ENCODE data around the gene LTBP4.
"Not testable (repeated sequence)": the region's sequence is repeated elsewhere in the genome, so short reads cannot be mapped to it uniquely, and the experiment has no call there.

Gene LTBP4

DNA sequence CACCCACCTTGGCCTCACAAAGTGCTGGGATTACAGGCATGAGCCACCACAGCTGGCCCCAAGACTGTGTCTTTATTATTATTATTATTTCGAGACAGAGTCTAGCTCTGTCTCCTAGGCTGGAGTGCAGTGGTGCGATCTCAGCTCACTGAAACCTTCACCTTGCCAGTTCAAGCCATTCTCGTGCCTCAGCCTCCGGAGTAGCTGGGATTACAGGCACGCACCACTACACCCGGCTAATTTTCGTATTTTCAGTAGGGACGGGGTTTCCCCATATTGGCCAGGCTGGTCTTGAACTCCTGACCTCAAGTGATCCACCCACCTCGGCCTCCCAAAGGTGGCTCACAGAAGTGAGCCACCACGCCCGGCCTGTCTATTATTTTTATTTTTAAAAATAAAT is 51.1 kb downstream of the LTBP4 start:
- H3K27ac ChIP-seq (ENCODE audit: insufficient read depth in 1 of 2, low read depth in 1 of 2, low read length in 2 of 2, poor library complexity in 1 of 2, severe bottlenecking in 2 of 2); DNase-seq; POLR2A ChIA-PET; H3K36me3 ChIP-seq (ENCODE audit: control insufficient read depth in 4 of 4, insufficient read depth in 4 of 4, low read length in 3 of 4); H3K27me3 ChIP-seq (replicated peaks in 2 of 5; ENCODE audit: control insufficient read depth in 4 of 5, insufficient read depth in 5 of 5, low read length in 4 of 5); H3K4me1 ChIP-seq (ENCODE audit: control extremely low read depth in 1 of 4, control insufficient read depth in 4 of 4, insufficient read depth in 4 of 4, low read length in 3 of 4); H3K4me3 ChIP-seq (ENCODE audit: control insufficient read depth in 1 of 7, extremely low read depth in 1 of 7, insufficient read depth in 4 of 7, low read depth in 2 of 7, low read length in 6 of 7); H3K9me3 ChIP-seq (ENCODE audit: control extremely low read depth in 1 of 5, control insufficient read depth in 4 of 5, insufficient read depth in 2 of 5, low read depth in 1 of 5, low read length in 4 of 5): not testable (repeated sequence)
- CTCF ChIA-PET: interaction anchor here (1.0 to 1.8 kb wide), 2 partner anchors 17 to 65 kb away, joined by 3 to 5 read pairs; no protein-coding TSS in a partner anchor
- 90% methylated on average over 8 of the region's 11 CpGs for WGBS (ENCODE audit: insufficient coverage)

DNA sequence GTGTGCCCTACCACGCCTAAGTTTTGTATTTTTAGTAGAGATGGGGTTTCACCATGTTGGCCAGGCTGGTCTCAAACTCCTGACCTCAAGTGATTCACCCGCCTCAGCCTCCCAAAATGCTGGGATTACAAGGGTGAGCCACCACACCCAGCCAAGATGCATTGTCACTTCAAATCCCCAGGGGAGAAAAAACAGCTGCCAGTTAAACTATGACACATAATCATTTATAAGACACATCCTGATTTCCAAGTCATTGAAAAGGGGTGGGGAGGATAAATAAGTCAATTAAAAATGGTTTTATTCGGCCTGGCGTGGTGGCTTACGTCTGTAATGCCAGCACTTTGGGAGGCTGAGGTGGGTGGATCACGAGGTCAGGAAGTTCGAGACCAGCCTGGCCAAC is 54.5 kb downstream of the LTBP4 start:
- H3K36me3 ChIP-seq (ENCODE audit: control insufficient read depth in 4 of 4, insufficient read depth in 4 of 4, low read length in 3 of 4); DNase-seq; CTCF ChIA-PET; POLR2A ChIA-PET; H3K9me3 ChIP-seq (ENCODE audit: control extremely low read depth in 1 of 5, control insufficient read depth in 4 of 5, insufficient read depth in 2 of 5, low read depth in 1 of 5, low read length in 4 of 5); H3K27ac ChIP-seq (ENCODE audit: insufficient read depth in 1 of 2, low read depth in 1 of 2, low read length in 2 of 2, poor library complexity in 1 of 2, severe bottlenecking in 2 of 2); H3K4me1 ChIP-seq (ENCODE audit: control extremely low read depth in 1 of 4, control insufficient read depth in 4 of 4, insufficient read depth in 4 of 4, low read length in 3 of 4); H3K27me3 ChIP-seq (replicated peaks in 2 of 5; ENCODE audit: control insufficient read depth in 4 of 5, insufficient read depth in 5 of 5, low read length in 4 of 5); H3K4me3 ChIP-seq (ENCODE audit: control insufficient read depth in 1 of 7, extremely low read depth in 1 of 7, insufficient read depth in 4 of 7, low read depth in 2 of 7, low read length in 6 of 7): not testable (repeated sequence)
- WGBS (ENCODE audit: insufficient coverage): 90% methylated on average over 5 of the region's 7 CpGs

DNA sequence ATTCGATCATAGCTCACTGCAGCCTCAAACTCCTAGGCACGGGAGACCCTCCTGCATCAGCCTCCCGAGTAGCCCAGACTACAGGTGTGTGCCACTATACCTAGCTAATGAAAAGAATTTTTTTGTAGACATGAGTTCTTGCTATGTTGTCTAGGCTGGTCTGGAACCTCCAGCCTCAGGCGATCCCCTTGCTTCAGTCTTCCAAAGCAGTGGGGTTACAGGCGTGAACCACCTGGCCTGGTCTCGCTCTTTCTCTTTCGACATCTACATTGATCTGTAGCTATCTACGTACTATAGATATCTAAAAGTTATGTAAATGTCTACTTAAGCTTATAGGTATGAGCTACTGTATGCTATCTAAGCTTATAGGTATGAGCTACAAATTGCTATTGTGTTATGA is 56.9 kb downstream of the LTBP4 start:
- POLR2A ChIA-PET: no interaction called here
- 100% methylated on average over 4 of the region's 8 CpGs for WGBS (ENCODE audit: insufficient coverage)
- no peak for DNase-seq
- Histone ChIP-seq H3K4me1 (ENCODE audit: control extremely low read depth in 1 of 4, control insufficient read depth in 4 of 4, insufficient read depth in 4 of 4, low read length in 3 of 4) (peaks cover 0 to 5% (median 1%) of the 10 kb centered on the region in 4 experiments), H3K9me3 (ENCODE audit: control extremely low read depth in 1 of 5, control insufficient read depth in 4 of 5, insufficient read depth in 2 of 5, low read depth in 1 of 5, low read length in 4 of 5) (no peaks in the 10 kb centered on the region), H3K27me3 (replicated peaks in 2 of 5; ENCODE audit: control insufficient read depth in 4 of 5, insufficient read depth in 5 of 5, low read length in 4 of 5) (peaks cover 0 to 2% (median 0%) of the 10 kb centered on the region in 5 experiments), H3K27ac (ENCODE audit: insufficient read depth in 1 of 2, low read depth in 1 of 2, low read length in 2 of 2, poor library complexity in 1 of 2, severe bottlenecking in 2 of 2) (no peak overlapping the region), H3K36me3 (ENCODE audit: control insufficient read depth in 4 of 4, insufficient read depth in 4 of 4, low read length in 3 of 4) (no peaks in the 10 kb centered on the region), H3K4me3 (ENCODE audit: control insufficient read depth in 1 of 7, extremely low read depth in 1 of 7, insufficient read depth in 4 of 7, low read depth in 2 of 7, low read length in 6 of 7) (no peak overlapping the region)
- CTCF ChIA-PET: interaction anchor here (0.6 to 1.7 kb wide), 2 partner anchors 24 to 139 kb away, joined by 3 to 8 read pairs; no protein-coding TSS in a partner anchor

DNA sequence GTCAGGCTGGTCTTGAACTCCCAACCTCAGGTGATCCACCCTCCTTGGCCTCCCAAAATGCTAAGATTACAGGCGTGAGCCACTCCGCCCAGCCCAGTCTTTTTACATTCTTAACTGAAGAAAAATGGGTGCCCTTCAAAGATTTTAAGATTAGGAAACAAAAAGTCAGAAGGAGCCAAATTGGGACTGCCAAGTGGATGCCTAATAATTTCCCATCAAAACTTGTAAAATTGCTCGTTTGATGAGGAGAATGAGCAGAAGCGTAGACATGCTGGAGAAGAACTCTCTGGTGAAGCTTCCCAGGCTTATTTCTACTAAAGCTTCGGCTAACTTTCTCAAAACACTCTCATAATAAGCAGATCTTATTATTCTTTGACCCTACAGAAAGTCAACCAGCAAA is 57.9 kb downstream of the LTBP4 start:
- CTCF ChIA-PET: no interaction called here
- H3K27ac ChIP-seq (ENCODE audit: insufficient read depth in 1 of 2, low read depth in 1 of 2, low read length in 2 of 2, poor library complexity in 1 of 2, severe bottlenecking in 2 of 2): no peak overlapping the region
- no peaks in the 10 kb centered on the region for H3K9me3 ChIP-seq (ENCODE audit: control extremely low read depth in 1 of 5, control insufficient read depth in 4 of 5, insufficient read depth in 2 of 5, low read depth in 1 of 5, low read length in 4 of 5)
- WGBS (ENCODE audit: insufficient coverage): 98% methylated on average over 4 of the region's 5 CpGs
- no peak overlapping the region for H3K4me3 ChIP-seq (ENCODE audit: control insufficient read depth in 1 of 7, extremely low read depth in 1 of 7, insufficient read depth in 4 of 7, low read depth in 2 of 7, low read length in 6 of 7)
- no peaks in the 10 kb centered on the region for H3K36me3 ChIP-seq (ENCODE audit: control insufficient read depth in 4 of 4, insufficient read depth in 4 of 4, low read length in 3 of 4)
- POLR2A ChIA-PET: no interaction called here
- H3K27me3 ChIP-seq (replicated peaks in 2 of 5; ENCODE audit: control insufficient read depth in 4 of 5, insufficient read depth in 5 of 5, low read length in 4 of 5): peaks cover 0 to 2% (median 0%) of the 10 kb centered on the region in 5 experiments
- peaks cover 0 to 14% (median 11%) of the 10 kb centered on the region in 4 experiments for H3K4me1 ChIP-seq (ENCODE audit: control extremely low read depth in 1 of 4, control insufficient read depth in 4 of 4, insufficient read depth in 4 of 4, low read length in 3 of 4)
- DNase-seq: no peak

DNA sequence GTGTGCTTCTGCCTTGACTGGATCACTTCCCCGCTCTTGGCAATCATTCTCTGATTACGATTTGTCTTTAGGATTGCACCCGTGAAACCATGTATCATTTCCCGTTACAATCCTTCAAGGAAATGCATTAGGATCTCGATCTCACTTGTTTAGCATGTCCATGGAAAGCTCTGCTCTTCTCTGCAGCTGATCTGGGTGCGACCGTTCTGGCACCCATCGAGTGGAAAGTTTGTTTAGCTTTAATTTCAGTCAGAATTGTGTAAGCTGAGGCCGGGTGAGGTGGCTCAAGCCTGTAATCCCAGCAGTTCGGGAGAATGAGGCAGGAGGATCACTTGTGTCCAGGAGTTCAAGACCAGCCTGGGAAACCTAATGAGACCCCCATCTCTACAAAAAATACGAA is 58.4 kb downstream of the LTBP4 start:
- DNase-seq: no peak
- Histone ChIP-seq H3K27ac (ENCODE audit: insufficient read depth in 1 of 2, low read depth in 1 of 2, low read length in 2 of 2, poor library complexity in 1 of 2, severe bottlenecking in 2 of 2) (no peak overlapping the region), H3K4me3 (ENCODE audit: control insufficient read depth in 1 of 7, extremely low read depth in 1 of 7, insufficient read depth in 4 of 7, low read depth in 2 of 7, low read length in 6 of 7) (no peak overlapping the region), H3K9me3 (ENCODE audit: control extremely low read depth in 1 of 5, control insufficient read depth in 4 of 5, insufficient read depth in 2 of 5, low read depth in 1 of 5, low read length in 4 of 5) (no peaks in the 10 kb centered on the region), H3K27me3 (replicated peaks in 2 of 5; ENCODE audit: control insufficient read depth in 4 of 5, insufficient read depth in 5 of 5, low read length in 4 of 5) (peaks cover 0 to 2% (median 0%) of the 10 kb centered on the region in 5 experiments), H3K36me3 (ENCODE audit: control insufficient read depth in 4 of 4, insufficient read depth in 4 of 4, low read length in 3 of 4) (no peaks in the 10 kb centered on the region), H3K4me1 (ENCODE audit: control extremely low read depth in 1 of 4, control insufficient read depth in 4 of 4, insufficient read depth in 4 of 4, low read length in 3 of 4) (peaks cover 0 to 14% (median 11%) of the 10 kb centered on the region in 4 experiments)
- ChIA-PET CTCF (interaction anchor here (2.9 kb wide), 1 partner anchor 147 kb away, joined by 15 read pairs; no protein-coding TSS in a partner anchor), POLR2A (no interaction called here)
- WGBS (ENCODE audit: insufficient coverage): 97% methylated on average over 11 of the region's 11 CpGs

DNA sequence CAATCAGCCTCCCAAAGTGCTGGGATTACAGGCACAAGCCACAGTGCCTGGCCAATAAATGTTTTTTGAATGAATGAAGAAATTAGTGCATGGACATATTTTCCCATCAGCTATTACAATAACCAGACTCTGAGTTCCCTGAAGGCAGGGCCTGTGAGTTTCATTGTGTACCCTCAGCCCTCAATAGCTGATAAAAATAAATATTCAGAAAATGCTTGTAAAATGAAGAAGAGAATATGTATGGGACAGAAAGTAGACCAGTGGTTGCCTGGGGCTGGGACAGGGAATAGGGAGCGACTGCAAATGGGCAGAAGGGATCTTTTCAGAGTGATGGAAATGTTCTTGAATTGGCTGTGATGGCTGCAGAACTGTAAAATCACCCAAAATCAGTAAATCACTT is 60.4 kb downstream of the LTBP4 start:
- Histone ChIP-seq H3K27ac (ENCODE audit: insufficient read depth in 1 of 2, low read depth in 1 of 2, low read length in 2 of 2, poor library complexity in 1 of 2, severe bottlenecking in 2 of 2) (no peak overlapping the region), H3K27me3 (replicated peaks in 2 of 5; ENCODE audit: control insufficient read depth in 4 of 5, insufficient read depth in 5 of 5, low read length in 4 of 5) (peaks cover 0 to under 1% (median 0%) of the 10 kb centered on the region in 5 experiments), H3K4me1 (ENCODE audit: control extremely low read depth in 1 of 4, control insufficient read depth in 4 of 4, insufficient read depth in 4 of 4, low read length in 3 of 4) (peaks cover 0 to 16% (median 12%) of the 10 kb centered on the region in 4 experiments), H3K9me3 (ENCODE audit: control extremely low read depth in 1 of 5, control insufficient read depth in 4 of 5, insufficient read depth in 2 of 5, low read depth in 1 of 5, low read length in 4 of 5) (no peaks in the 10 kb centered on the region), H3K36me3 (ENCODE audit: control insufficient read depth in 4 of 4, insufficient read depth in 4 of 4, low read length in 3 of 4) (no peaks in the 10 kb centered on the region), H3K4me3 (ENCODE audit: control insufficient read depth in 1 of 7, extremely low read depth in 1 of 7, insufficient read depth in 4 of 7, low read depth in 2 of 7, low read length in 6 of 7) (no peak overlapping the region)
- DNase-seq: no peak
- WGBS (ENCODE audit: insufficient coverage): 100% methylated on average over 1 of the region's 1 CpG
- CTCF ChIA-PET: interaction anchor here (1.2 to 2.9 kb wide), 5 partner anchors 15 to 145 kb away, joined by 3 to 15 read pairs (median 4); no protein-coding TSS in a partner anchor
- POLR2A ChIA-PET: no interaction called here

DNA sequence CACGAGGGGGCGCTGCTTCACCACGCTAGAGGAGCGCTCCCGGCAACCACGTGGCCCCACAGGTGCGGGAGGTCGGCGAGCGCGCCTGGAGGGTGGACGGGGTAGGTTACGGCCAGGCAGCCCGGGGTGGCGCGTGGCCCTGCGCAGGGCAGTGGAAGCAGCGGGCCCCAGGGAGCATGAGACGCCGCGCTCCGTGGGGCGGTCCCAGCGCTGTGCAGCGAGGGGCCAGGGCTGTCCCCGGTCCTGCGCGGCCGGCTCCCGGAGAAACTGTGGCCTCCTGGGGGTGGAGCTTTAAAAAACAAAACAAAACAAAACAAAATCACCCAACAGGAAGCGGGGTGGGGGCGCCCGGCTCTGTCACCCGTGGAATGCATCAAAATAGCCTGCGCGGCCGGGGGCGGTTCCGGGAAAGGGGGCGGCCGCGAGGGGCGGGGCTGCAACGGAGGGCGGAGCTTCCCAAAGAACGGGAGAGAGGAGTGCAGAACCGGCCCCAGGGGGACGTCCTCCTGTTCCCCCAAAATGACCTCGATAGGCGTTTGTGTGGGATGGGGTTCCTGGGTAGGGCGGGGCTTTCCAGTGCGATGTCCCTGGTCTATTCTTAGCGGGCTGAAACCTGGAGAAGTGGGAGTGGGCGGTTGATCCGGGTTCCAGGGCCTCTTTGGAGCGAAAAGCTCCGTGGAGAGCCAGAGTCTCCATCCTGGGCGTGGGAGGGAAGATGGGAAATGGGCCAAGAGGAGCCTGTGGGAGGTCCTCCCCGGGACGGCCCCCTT is 61.9 kb downstream of the LTBP4 start:
- ChIA-PET CTCF (interaction anchor here (0.6 to 3.5 kb wide), 16 partner anchors 8 to 201 kb away, joined by 3 to 20 read pairs (median 4); partner anchors contain the start of gene NUMBL), POLR2A (interaction anchor here (0.6 to 1.8 kb wide), 4 partner anchors 28 to 115 kb away, joined by 3 to 6 read pairs (median 3); partner anchors contain the start of genes NUMBL and RAB4B)
- Histone ChIP-seq H3K9me3 (ENCODE audit: control extremely low read depth in 1 of 5, control insufficient read depth in 4 of 5, insufficient read depth in 2 of 5, low read depth in 1 of 5, low read length in 4 of 5) (no peaks in the 10 kb centered on the region), H3K4me1 (ENCODE audit: control extremely low read depth in 1 of 4, control insufficient read depth in 4 of 4, insufficient read depth in 4 of 4, low read length in 3 of 4) (peaks cover 0 to 17% (median 12%) of the 10 kb centered on the region in 4 experiments), H3K27me3 (replicated peaks in 2 of 5; ENCODE audit: control insufficient read depth in 4 of 5, insufficient read depth in 5 of 5, low read length in 4 of 5) (no peaks in the 10 kb centered on the region), H3K4me3 (ENCODE audit: control insufficient read depth in 1 of 7, extremely low read depth in 1 of 7, insufficient read depth in 4 of 7, low read depth in 2 of 7, low read length in 6 of 7) (peak overlapping the region; percentile 61 to 84 (median 72)), H3K36me3 (ENCODE audit: control insufficient read depth in 4 of 4, insufficient read depth in 4 of 4, low read length in 3 of 4) (peaks cover 0 to 13% (median 2%) of the 10 kb centered on the region in 4 experiments), H3K27ac (ENCODE audit: insufficient read depth in 1 of 2, low read depth in 1 of 2, low read length in 2 of 2, poor library complexity in 1 of 2, severe bottlenecking in 2 of 2) (peak overlapping the region in 1 of 2 experiments; percentile 66)
- 0% methylated on average over 52 of the region's 60 CpGs for WGBS (ENCODE audit: insufficient coverage)
- peak; percentile 86 to 92 (median 91) for DNase-seq
